ENCODE data around the gene CEP120. TPM values are rescaled to one million over a fixed set of nuclear protein-coding genes. Genes with fewer than 3 reads are reported as not detected.

CEP120 gene
- total RNA-seq, 2 donors from 2014 or later = 11.7 to 18.2 TPM

- H3K9me3 ChIP-seq = no peaks in the 10 kb centered on the region
- H3K27ac ChIP-seq = no peak overlapping the region
- DNase-seq = no peak
- TF ChIP-seq CTCF (IDR thresholded peaks at IDR 0.05) = no peak
- no peak overlapping the region for H3K4me3 ChIP-seq
- no peaks in the 10 kb centered on the region for H3K4me1 ChIP-seq
- no peaks in the 10 kb centered on the region for H3K36me3 ChIP-seq
- H3K9ac ChIP-seq (ENCODE audit: low read depth in 2 of 2, low read length in 2 of 2) = no peak overlapping the region
- no peaks in the 10 kb centered on the region for H3K27me3 ChIP-seq
- intact Hi-C loops (cut with DNase I) = loop anchor here (10.0 kb wide), 1 partner anchor 175 kb away; no protein-coding TSS in a partner anchor
Measured at GRCh38 chr5:123429993-123430392, 6.8 kb upstream of the CEP120 start.

- H3K4me1 ChIP-seq = no peaks in the 10 kb centered on the region
- no peak for TF ChIP-seq CTCF (IDR thresholded peaks at IDR 0.05)
Measured at GRCh38 chr5:123429221-123429954, 6.2 kb upstream of the CEP120 start.

GRCh38 chr5:123428521-123429220 lies 5.5 kb upstream of the CEP120 start:
- no peaks in the 10 kb centered on the region for H3K27me3 ChIP-seq
- no peaks in the 10 kb centered on the region for H3K9me3 ChIP-seq
- H3K4me1 ChIP-seq = no peaks in the 10 kb centered on the region
- no peak for TF ChIP-seq CTCF (IDR thresholded peaks at IDR 0.05)
- no peak for DNase-seq
- intact Hi-C loops (cut with DNase I) = loop anchor here (10.0 kb wide), 1 partner anchor 176 kb away; no protein-coding TSS in a partner anchor
- H3K27ac ChIP-seq = no peak overlapping the region
- H3K4me3 ChIP-seq = no peak overlapping the region
- H3K9ac ChIP-seq (ENCODE audit: low read depth in 2 of 2, low read length in 2 of 2) = no peak overlapping the region
- no peaks in the 10 kb centered on the region for H3K36me3 ChIP-seq

More at GRCh38 chr5:123429221-123429954, 6.2 kb upstream of the CEP120 start:
- Histone ChIP-seq H3K4me3 (no peak overlapping the region), H3K27me3 (no peaks in the 10 kb centered on the region), H3K9ac (ENCODE audit: low read depth in 2 of 2, low read length in 2 of 2) (no peak overlapping the region), H3K9me3 (no peaks in the 10 kb centered on the region), H3K27ac (no peak overlapping the region), H3K36me3 (no peaks in the 10 kb centered on the region)
- no peak for DNase-seq
- intact Hi-C loops (cut with DNase I) = loop anchor here (10.0 kb wide), 1 partner anchor 175 kb away; no protein-coding TSS in a partner anchor

- no peaks in the 10 kb centered on the region for H3K27me3 ChIP-seq
- DNase-seq = no peak
- TF ChIP-seq CTCF (IDR thresholded peaks at IDR 0.05) = no peak
- H3K4me1 ChIP-seq = no peaks in the 10 kb centered on the region
- H3K4me3 ChIP-seq = no peak overlapping the region
- no peak overlapping the region for H3K27ac ChIP-seq
- no peak overlapping the region for H3K9ac ChIP-seq (ENCODE audit: low read depth in 2 of 2, low read length in 2 of 2)
- no peaks in the 10 kb centered on the region for H3K36me3 ChIP-seq
- H3K9me3 ChIP-seq = no peaks in the 10 kb centered on the region
- intact Hi-C loops (cut with DNase I) = loop anchor here (10.0 kb wide), 1 partner anchor 178 kb away; no protein-coding TSS in a partner anchor
Measured at GRCh38 chr5:123427281-123427680, 4.1 kb upstream of the CEP120 start.

GRCh38 chr5:123425431-123425830 lies 2.2 kb upstream of the CEP120 start:
- Histone ChIP-seq H3K4me1 (no peaks in the 10 kb centered on the region), H3K9ac (ENCODE audit: low read depth in 2 of 2, low read length in 2 of 2) (no peak overlapping the region), H3K9me3 (no peaks in the 10 kb centered on the region), H3K27me3 (no peaks in the 10 kb centered on the region), H3K4me3 (no peak overlapping the region), H3K36me3 (no peaks in the 10 kb centered on the region), H3K27ac (no peak overlapping the region)
- DNase-seq = no peak
- intact Hi-C loops (cut with DNase I) = loop anchor here (10.0 kb wide), 1 partner anchor 179 kb away; no protein-coding TSS in a partner anchor
- no peak for TF ChIP-seq CTCF (IDR thresholded peaks at IDR 0.05)
